Natural killer cell treated with Interleukin-12 subunit alpha and Interleukin-12 subunit beta and Interleukin-15 and Interleukin-18, amount 100 ng/mL, for 72 hours (primary cell): ENCODE data around the gene MARF1. TPM values are rescaled to one million over a fixed set of nuclear protein-coding genes. Genes with fewer than 3 reads are reported as not detected.
A peak's percentile ranks its signal among the peaks of the same experiment; 100 is the strongest.
"Not testable (repeated sequence)": the region's sequence is repeated elsewhere in the genome, so short reads cannot be mapped to it uniquely, and the experiment has no call there.

ENCODE experiments used
- ATAC-seq, 2 donors: fragments of 150-1000 bp; cut with Tn5 transposase in 1 of 2; sonication (Bioruptor Pico), chemical (Tn5 transposase) in 1 of 2; 2 replicates each; pipeline ENCODE4 v1.10.0; 2021
- DNase-seq: peaks from one replicate; pipeline ENCODE4 v3.0.0; 2022; ENCODE audit warnings: low spot score
- H3K27ac Mint-ChIP-seq, 2 donors: 1 replicate in 1 of 2; 2 replicates in 1 of 2; pipeline ENCODE4 v1.8.0; 2022; ENCODE audit warnings: mixed read lengths in 2 of 2, mild to moderate bottlenecking in 1 of 2, moderate library complexity in 1 of 2
- H3K27me3 Mint-ChIP-seq, 2 donors: 1 replicate in 1 of 2; 2 replicates in 1 of 2; pipeline ENCODE4 v1.8.0; 2022; ENCODE audit warnings: mixed read lengths in 2 of 2
- H3K36me3 Mint-ChIP-seq: one replicate; pipeline ENCODE4 v1.8.0; 2022; ENCODE audit warnings: mixed read lengths
- H3K4me1 Mint-ChIP-seq, 2 donors: 1 replicate in 1 of 2; 2 replicates in 1 of 2; pipeline ENCODE4 v1.8.0; 2022; ENCODE audit warnings: low read depth in 2 of 2, mixed read lengths in 2 of 2, mild to moderate bottlenecking in 1 of 2
- H3K4me3 Mint-ChIP-seq: one replicate; pipeline ENCODE4 v1.8.0; 2022; ENCODE audit warnings: mixed read lengths
- H3K9me3 Mint-ChIP-seq: 2 replicates; pipeline ENCODE4 v1.8.0; 2022; ENCODE audit warnings: mixed read lengths
- total RNA-seq, 2 donors: library from RNA; stranded (reverse); gene quantifications; one replicate each; pipeline ENCODE4 v1.2.3, GENCODE V29; 2022

Gene MARF1
- total RNA-seq, 2 donors from 2014 or later, result 63.9 to 76.0 TPM

DNA sequence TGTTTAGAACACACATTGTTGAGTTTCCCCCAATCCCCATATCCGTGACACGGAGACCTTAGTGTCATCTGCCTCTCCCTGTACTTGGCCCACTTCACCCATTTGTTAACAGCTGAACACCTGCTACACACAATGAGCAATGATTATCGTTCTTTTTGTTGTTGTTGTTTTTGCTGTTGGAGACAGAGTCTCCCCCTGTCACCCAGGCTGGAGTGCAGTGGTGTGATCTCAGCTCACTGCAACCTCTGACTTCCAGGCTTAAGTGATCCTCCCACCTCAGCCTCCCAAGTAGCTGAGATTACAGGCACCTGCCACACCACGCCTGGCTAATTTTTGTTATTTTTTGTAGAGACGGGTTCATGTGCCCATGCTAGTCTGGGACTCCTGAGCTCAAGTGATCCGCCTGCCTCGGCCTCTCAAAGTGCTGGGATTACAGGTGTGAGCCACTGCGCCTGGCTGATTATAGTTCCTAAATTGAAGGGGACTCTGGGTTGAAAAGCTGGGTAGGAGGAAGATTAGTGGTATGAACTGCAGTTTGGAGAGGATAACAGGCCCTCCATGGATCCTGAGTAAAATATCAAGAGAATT, 28.7 kb upstream of the MARF1 start:
- Mint-ChIP-seq H3K36me3 (no peaks in the 10 kb centered on the region), H3K4me3 (no peak overlapping the region), H3K27me3 (no peaks in the 10 kb centered on the region), H3K4me1 (peaks cover 20 to 35% of the 10 kb centered on the region in 2 donors), H3K27ac (peak overlapping the region; percentile 85 to 93), H3K9me3 (no peaks in the 10 kb centered on the region)
- DNase-seq (no peak), ATAC-seq (no peak)

DNA sequence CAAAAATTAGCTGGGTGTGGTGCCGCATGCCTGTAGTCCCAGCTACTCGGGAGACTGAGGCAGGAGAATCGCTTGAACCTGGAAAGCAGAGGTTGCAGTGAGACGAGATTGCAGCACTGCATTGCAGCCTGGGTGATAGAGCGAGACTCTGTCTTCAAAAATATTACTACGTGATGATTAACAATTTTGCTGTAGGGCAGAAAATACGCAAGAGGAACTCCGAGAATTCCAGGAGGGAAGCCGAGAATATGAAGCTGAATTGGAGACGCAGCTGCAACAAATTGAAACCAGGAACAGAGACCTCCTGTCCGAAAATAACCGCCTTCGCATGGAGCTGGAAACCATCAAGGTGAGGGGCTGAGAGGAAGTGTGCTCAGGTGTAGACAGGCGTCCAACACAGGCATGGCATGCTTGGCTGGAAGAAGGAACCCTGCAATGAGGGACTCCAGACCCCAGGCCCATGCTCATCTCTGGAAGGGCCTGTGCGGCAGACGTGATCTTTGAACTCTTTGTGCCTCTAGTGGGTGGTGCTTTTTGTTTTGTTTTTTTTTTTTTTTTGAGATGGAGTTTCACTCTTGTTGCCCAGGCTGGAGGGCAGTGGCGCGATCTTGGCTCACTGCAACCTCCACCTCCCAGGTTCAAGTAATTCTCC, 24.3 kb upstream of the MARF1 start:
- peaks cover 7 to 19% of the 10 kb centered on the region in 2 donors for H3K4me1 Mint-ChIP-seq
- H3K27ac Mint-ChIP-seq, result no peak overlapping the region
- H3K36me3 Mint-ChIP-seq, result peaks cover 10% of the 10 kb centered on the region
- no peaks in the 10 kb centered on the region for H3K27me3 Mint-ChIP-seq
- no peaks in the 10 kb centered on the region for H3K9me3 Mint-ChIP-seq
- DNase-seq, result no peak
- no peak overlapping the region for H3K4me3 Mint-ChIP-seq
- ATAC-seq, result no peak

DNA sequence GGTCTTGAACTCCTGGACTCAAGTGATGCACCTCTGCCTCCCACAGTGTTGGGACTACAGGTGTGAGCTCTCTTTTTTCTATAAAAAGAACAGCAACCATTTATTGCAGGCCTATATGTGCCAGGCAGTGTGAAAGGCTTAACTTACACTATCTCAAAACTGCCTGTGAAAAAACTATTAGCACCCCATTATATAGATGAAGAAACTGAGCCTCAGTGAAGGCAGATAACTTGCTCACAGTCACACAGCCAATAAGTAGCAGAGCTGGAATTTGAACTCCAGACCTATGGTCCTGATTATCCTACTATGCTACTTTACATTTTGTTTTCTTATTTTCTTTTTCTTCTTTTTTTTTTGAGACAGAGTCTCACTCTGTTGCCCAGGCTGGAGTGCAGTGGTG, 22.2 kb upstream of the MARF1 start:
- Mint-ChIP-seq H3K9me3 (no peaks in the 10 kb centered on the region), H3K36me3 (peaks cover 10% of the 10 kb centered on the region), H3K4me3 (no peak overlapping the region), H3K27me3 (no peaks in the 10 kb centered on the region), H3K4me1 (peaks cover 21 to 23% of the 10 kb centered on the region in 2 donors), H3K27ac (no peak overlapping the region)
- no peak for ATAC-seq
- DNase-seq, result no peak

DNA sequence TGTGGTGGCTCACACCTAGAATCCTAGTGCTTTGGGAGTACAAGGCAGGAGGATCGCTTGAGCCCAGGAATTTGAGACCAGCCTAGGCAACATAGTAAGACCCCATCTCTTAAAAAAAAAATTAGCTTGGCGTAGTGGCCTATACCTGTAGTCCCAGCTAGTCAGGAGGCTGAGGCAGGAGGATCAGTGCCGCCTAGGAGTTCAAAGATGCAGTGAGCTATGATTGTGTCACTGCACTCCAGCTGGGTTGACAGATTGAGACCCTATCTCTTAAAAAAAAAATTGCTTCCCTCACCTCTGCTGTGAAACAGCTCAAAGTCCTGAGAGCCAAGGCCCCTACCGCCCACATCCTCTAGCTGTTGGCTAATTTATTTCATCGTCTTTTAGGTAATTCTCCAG, 17.2 kb upstream of the MARF1 start:
- Mint-ChIP-seq H3K4me3 (peak overlapping the region; percentile 32), H3K4me1 (peaks cover 36 to 48% of the 10 kb centered on the region in 2 donors), H3K27me3 (no peaks in the 10 kb centered on the region), H3K27ac (peak overlapping the region; percentile 63 to 67), H3K9me3 (no peaks in the 10 kb centered on the region), H3K36me3 (peaks cover 10% of the 10 kb centered on the region)
- no peak for ATAC-seq
- DNase-seq, result no peak

DNA sequence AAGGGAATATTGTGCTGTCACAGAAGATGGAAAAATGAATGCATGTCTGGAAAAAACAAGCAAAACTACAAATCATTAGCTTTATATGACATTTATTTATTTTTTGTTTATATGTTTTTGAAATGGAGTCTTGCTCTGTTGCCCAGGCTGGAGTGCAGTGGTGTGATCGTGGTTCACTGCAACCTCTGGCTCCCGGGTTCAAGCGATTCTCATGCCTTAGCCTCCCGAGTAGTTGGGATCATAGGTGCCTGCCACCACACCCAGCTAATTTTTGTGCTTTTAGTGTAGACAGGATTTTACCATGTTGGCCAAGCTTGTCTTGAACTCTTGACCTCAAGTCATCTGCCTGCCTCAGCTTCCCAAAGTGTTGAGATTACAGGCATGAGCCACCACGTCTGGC, 15.6 kb upstream of the MARF1 start:
- H3K9me3 Mint-ChIP-seq, result no peaks in the 10 kb centered on the region
- no peaks in the 10 kb centered on the region for H3K27me3 Mint-ChIP-seq
- peak overlapping the region; percentile 51 for H3K4me3 Mint-ChIP-seq
- no peak for DNase-seq
- ATAC-seq, result no peak
- H3K27ac Mint-ChIP-seq, result peak overlapping the region; percentile 80 to 92
- peaks cover 10% of the 10 kb centered on the region for H3K36me3 Mint-ChIP-seq
- H3K4me1 Mint-ChIP-seq, result peaks cover 36 to 48% of the 10 kb centered on the region in 2 donors

DNA sequence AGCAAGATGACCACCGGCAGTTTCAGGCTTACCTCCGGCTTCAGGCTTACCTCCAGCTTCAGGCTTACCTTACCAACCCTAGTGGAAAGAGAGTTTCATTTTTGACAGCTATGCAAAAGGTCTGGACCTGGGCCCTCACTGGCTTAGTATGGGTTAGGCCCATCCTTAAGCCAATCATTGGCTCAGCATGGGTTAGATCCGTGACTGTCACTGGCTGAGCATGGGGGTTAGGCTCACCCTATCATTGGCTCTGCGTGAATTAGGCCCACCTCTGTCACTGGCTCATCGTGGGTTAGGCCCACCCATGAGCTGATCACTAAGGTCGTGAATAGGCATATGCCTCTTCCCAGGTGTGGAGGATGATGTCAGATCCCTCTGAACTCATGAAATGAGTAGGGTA, 15.2 kb upstream of the MARF1 start:
- DNase-seq (no peak), ATAC-seq (peak in 1 of 2 donors; percentile 54)
- Mint-ChIP-seq H3K4me3 (no peak overlapping the region), H3K27ac (peak overlapping the region in 1 of 2 donors; percentile 92), H3K36me3 (peaks cover 6% of the 10 kb centered on the region), H3K9me3 (no peaks in the 10 kb centered on the region), H3K27me3 (no peaks in the 10 kb centered on the region), H3K4me1 (peaks cover 38 to 47% of the 10 kb centered on the region in 2 donors)

DNA sequence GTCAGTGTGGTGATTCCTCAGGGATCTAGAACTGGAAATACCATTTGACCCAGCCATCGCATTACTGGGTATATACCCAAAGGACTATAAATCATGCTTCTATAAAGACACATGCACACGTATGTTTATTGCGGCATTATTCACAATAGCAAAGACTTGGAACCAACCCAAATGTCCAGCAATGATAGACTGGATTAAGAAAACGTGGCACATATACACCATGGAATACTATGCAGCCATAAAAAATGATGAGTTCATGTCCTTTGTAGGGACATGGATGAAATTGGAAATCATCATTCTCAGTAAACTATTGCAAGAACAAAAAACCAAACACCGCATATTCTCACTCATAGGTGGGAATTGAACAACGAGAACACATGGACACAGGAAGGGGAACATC, 12.6 kb upstream of the MARF1 start:
- not testable (repeated sequence) for DNase-seq, H3K4me3 Mint-ChIP-seq, ATAC-seq, H3K9me3 Mint-ChIP-seq, H3K27me3 Mint-ChIP-seq, H3K27ac Mint-ChIP-seq, H3K36me3 Mint-ChIP-seq
- peaks cover 35 to 40% of the 10 kb centered on the region in 2 donors for H3K4me1 Mint-ChIP-seq

DNA sequence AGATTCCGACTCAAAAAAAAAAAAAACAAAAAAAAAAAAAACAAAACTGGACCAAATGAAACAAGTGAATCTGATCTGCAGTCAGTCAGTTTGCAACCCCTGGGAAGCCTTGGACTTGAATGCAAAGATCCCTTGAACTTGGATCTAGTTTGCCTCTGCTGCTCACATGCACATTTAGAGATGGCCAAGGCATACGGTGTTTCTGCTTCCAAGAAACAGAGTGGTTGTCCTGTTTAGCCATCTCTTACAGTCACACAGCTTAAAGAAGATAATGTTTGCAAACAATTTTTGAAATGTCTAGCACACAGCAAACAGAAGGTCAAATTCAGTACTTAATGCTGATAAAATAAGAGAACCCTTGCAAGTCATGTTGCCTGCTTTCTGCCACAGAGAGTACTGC, 11.6 kb upstream of the MARF1 start:
- Mint-ChIP-seq H3K4me1 (peaks cover 33 to 37% of the 10 kb centered on the region in 2 donors), H3K27ac (no peak overlapping the region), H3K27me3 (no peaks in the 10 kb centered on the region), H3K4me3 (no peak overlapping the region), H3K36me3 (no peaks in the 10 kb centered on the region), H3K9me3 (no peaks in the 10 kb centered on the region)
- ATAC-seq (no peak), DNase-seq (peak; percentile 45)

DNA sequence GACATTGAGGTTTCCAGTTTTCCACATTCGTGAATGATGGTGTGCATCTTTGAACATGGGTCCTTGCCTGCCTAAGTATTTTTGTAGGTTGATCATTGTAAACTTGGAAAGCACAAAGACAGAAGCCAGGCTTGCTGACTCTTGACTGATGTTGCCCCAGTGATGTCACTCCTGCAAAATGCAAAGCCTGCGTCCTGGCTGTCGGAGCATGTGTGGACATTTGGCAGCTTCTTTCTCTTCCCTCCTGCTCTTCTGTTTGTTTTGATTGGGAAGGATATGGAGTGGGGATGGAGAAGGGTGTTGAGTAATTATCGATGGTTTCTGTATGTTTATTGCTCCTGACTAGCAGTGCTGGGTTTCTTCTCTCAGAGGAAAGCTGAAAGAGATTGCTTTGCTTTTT, 10.3 kb upstream of the MARF1 start:
- Mint-ChIP-seq H3K4me3 (peak overlapping the region; percentile 10), H3K36me3 (no peaks in the 10 kb centered on the region), H3K9me3 (no peaks in the 10 kb centered on the region), H3K27ac (peak overlapping the region in 1 of 2 donors; percentile 64), H3K4me1 (peaks cover 30 to 33% of the 10 kb centered on the region in 2 donors), H3K27me3 (no peaks in the 10 kb centered on the region)
- ATAC-seq (no peak), DNase-seq (no peak)

DNA sequence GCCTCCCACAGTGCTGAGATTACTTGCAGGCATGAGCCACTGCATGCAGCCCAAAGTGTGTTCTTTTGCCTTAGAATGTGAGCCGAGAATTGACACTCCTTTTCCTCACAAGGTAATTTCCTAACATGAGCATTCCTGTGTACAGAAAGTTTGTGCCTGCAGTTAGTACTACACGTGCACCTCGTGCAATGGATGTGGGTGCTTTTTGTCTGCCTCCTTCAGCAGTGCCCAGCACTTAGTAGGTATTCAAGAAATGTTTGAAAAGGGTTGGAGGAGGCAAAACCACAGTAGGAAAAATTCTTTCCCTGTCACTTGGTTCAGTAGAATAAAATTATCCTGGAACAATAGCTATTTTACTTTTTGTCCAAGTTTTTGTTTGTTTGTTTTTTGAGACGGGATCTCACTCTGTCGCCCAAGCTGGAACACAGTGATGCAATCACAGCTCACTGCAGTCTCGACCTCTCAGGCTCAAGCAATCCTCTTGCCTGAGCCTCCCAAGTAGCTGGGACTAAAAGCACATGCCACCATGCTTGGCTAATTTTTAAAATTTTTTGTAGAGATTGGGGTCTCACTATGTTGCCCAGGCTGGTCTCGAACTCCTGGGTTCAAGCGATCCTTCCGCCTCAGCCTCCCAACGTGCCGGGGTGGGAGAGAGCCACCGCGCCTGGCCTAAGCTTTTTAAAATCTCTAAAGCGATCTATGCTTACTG, 9.5 kb upstream of the MARF1 start:
- Mint-ChIP-seq H3K4me1 (peaks cover 27 to 30% of the 10 kb centered on the region in 2 donors), H3K4me3 (peak overlapping the region; percentile 99), H3K9me3 (no peaks in the 10 kb centered on the region), H3K36me3 (no peaks in the 10 kb centered on the region), H3K27me3 (no peaks in the 10 kb centered on the region), H3K27ac (peak overlapping the region in 1 of 2 donors; percentile 64)
- DNase-seq (no peak), ATAC-seq (no peak)

DNA sequence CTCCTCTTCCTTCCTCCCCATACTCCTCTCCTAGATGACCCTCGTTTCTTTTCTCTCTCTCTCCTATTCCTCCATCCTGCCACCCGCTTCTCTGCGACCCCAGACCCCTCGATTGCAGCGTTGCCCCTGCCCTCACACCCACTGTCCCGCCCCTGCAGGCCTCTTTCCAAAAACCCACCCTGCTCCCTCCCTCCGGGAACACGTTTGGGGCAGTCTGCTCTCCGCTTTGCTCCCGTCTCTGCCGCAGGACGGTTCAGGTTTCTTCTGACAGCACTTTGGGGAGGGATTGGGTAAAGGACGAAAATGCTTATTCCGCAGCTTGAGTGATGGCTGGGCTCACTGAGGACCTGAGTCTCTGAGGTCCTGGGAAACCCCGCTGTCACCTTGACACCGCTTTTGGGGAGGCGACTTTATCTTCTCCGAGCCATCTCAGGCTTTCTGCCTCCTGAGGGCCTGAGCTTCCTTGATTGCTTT, 7.8 kb upstream of the MARF1 start:
- H3K4me1 Mint-ChIP-seq, result peaks cover 16 to 21% of the 10 kb centered on the region in 2 donors
- H3K27me3 Mint-ChIP-seq, result no peaks in the 10 kb centered on the region
- H3K27ac Mint-ChIP-seq, result peak overlapping the region; percentile 84 to 92
- H3K9me3 Mint-ChIP-seq, result no peaks in the 10 kb centered on the region
- no peak for DNase-seq
- no peaks in the 10 kb centered on the region for H3K36me3 Mint-ChIP-seq
- peak in 1 of 2 donors; percentile 21 for ATAC-seq
- H3K4me3 Mint-ChIP-seq, result peak overlapping the region; percentile 99

DNA sequence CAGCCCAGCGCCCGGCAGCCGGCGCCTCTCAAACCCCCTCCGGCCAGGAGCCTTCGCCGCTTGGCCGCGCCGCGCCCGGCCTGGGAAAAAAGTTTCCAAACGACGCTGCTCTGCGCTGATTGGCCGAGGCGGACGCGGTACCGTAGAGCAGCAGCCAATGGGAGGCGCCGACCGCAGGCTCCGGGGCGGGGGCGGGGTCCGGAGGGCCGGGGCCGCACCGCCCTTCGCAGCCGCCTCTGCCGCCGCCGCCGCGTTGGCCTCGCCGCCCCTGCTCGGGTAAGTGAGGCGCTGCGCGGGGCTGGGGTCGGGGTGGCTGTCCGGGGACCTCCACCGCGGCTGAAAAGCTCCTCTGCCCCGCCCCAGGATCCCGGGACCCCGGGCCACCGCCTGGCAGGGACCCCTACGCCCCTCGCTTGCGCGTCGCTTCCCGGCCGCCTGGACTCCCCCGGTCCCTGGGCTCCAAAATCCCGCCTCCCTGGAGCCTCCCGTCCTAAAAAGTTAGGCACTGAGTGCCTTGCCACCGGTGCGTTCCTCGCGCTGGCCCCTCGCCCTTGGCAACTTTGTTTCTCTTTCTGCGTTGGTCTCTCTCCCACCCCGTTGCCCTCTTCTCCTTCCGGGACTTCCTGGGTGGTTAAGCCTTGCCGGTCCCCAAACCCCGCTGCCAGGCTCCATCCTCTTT, 7.2 kb upstream of the MARF1 start, which contains the start of gene NDE1:
TSS of gene NDE1 (plus strand) at position 227 of the 679 bp plus-strand sequence. CDS start 14,534 bp downstream, outside the sequence.
- H3K27ac Mint-ChIP-seq, result peak within 1 kb of the TSS; percentile 84 to 92
- peaks cover 16 to 21% of the 10 kb centered on the region in 2 donors for H3K4me1 Mint-ChIP-seq
- no peaks in the 10 kb centered on the region for H3K9me3 Mint-ChIP-seq
- peak; percentile 99 to 100 for ATAC-seq
- peak; percentile 93 for DNase-seq
- H3K27me3 Mint-ChIP-seq, result no peaks in the 10 kb centered on the region
- H3K36me3 Mint-ChIP-seq, result no peaks in the 10 kb centered on the region
- H3K4me3 Mint-ChIP-seq, result peak within 1 kb of the TSS; percentile 99

DNA sequence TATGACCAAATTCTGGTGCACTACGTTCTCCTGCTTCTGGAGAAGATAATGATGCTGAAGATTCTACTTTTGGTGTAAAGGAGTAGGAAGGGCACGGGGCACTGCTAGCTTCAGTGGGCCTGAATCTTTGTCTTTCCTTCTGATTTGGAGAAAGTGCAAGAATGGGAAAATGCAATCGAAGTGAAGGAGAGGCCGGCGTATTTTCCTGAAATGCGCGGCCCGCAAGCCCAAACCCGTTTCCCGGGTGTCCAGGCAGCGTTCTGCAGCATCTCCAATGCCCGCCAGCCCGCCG, 6.7 kb upstream of the MARF1 start:
- peak overlapping the region; percentile 79 to 84 for H3K27ac Mint-ChIP-seq
- H3K36me3 Mint-ChIP-seq, result no peaks in the 10 kb centered on the region
- no peaks in the 10 kb centered on the region for H3K27me3 Mint-ChIP-seq
- ATAC-seq (no peak), DNase-seq (no peak)
- peaks cover 16 to 21% of the 10 kb centered on the region in 2 donors for H3K4me1 Mint-ChIP-seq
- H3K9me3 Mint-ChIP-seq, result no peaks in the 10 kb centered on the region
- peak overlapping the region; percentile 99 for H3K4me3 Mint-ChIP-seq
